Muscle layer of colon (tissue), 2 donors: Measurements from ENCODE around the gene MRPL33.
"Not testable (repeated sequence)": the region's sequence is repeated elsewhere in the genome, so short reads cannot be mapped to it uniquely, and the experiment has no call there.

Source experiments
- H3K27ac ChIP-seq: one replicate; pipeline ENCODE4 v1.7.0; 2013; ENCODE audit warnings: low read depth, mild to moderate bottlenecking, low read length, moderate library complexity
- H3K27me3 ChIP-seq, 2 donors: one replicate each; pipeline ENCODE4 v1.7.0; 2013; ENCODE audit warnings: low read length in 2 of 2, mild to moderate bottlenecking in 2 of 2; ENCODE audit not compliant: insufficient read depth in 2 of 2, control insufficient read depth in 1 of 2
- H3K36me3 ChIP-seq: one replicate; pipeline ENCODE4 v1.7.0; 2013; ENCODE audit warnings: mild to moderate bottlenecking, low read length; ENCODE audit not compliant: insufficient read depth
- H3K4me1 ChIP-seq: one replicate; pipeline ENCODE4 v1.7.0; 2013; ENCODE audit warnings: mild to moderate bottlenecking, low read length; ENCODE audit not compliant: insufficient read depth
- H3K4me3 ChIP-seq, 2 donors: one replicate each; pipeline ENCODE4 v1.7.0; 2013; ENCODE audit warnings: low read length in 2 of 2, low read depth in 1 of 2, mild to moderate bottlenecking in 1 of 2, moderate library complexity in 1 of 2
- H3K9ac ChIP-seq: one replicate; pipeline ENCODE4 v1.7.0; 2013; ENCODE audit warnings: low read length
- H3K9me3 ChIP-seq: one replicate; pipeline ENCODE4 v1.7.0; 2013; ENCODE audit warnings: mild to moderate bottlenecking, low read length
- donor health status: abdominal sarcoma.
- donor health status: Adenocarcinoma of cecum.

The MRPL33 gene

DNA sequence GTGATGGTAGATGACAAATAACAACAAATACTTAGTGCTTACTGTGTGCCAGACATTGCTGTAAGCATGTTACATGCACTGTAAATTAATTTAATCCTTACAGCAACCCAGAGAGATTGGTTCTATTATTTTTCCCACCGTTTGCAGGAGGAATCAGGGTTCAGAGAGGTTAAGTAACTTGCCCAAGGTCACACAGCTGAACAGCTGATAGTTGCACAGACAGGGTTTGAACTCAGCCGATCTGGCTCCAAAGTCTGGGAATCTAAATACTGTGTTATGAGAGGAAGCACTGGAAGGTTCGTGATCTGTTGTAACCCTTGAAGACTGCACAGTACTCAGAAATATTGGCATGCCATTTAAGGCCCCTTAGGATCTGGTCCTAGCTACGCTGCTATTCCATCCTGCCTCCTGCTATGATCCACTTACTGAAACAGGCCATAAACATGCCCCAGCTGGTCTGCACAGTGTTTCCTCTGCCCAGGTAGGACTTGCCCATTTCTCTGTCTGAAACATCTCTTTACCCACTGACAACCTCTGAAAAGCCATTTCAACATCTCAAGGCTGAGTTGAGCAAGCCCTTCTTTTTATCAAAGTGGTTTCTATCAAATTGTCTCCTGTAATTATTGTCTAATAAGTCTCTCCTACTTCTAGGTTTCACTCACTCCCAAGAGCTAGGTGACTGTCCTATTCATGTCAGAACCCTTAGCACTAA is 40.4 kb upstream of the MRPL33 start:
- no peak overlapping the region for H3K4me3 ChIP-seq
- no peak overlapping the region for H3K9ac ChIP-seq
- H3K9me3 ChIP-seq: no peaks in the 10 kb centered on the region
- H3K36me3 ChIP-seq: no peaks in the 10 kb centered on the region
- H3K27ac ChIP-seq: no peak overlapping the region
- peaks cover 10% of the 10 kb centered on the region for H3K4me1 ChIP-seq
- no peaks in the 10 kb centered on the region for H3K27me3 ChIP-seq

DNA sequence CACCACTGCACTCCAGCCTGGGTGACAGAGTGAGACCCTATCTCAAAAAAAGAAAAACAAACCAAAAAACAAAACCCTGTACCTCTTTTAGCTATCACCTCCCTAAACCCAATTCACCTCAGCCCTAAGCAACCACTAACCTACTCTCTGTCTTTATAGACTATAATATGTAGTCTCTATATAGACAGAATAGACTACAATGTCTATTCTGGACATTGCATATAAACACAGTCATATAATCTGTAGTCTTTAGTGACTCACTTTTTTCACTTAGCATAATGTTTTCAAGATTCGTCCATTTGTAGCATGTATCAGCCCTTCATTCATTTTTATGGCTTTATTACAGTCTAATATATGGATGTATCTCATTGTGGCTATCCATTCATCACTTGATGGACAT is 37.2 kb upstream of the MRPL33 start:
- peaks cover 10% of the 10 kb centered on the region for H3K4me1 ChIP-seq
- no peak overlapping the region for H3K27ac ChIP-seq
- H3K9me3 ChIP-seq: no peaks in the 10 kb centered on the region
- H3K36me3 ChIP-seq: no peaks in the 10 kb centered on the region
- no peaks in the 10 kb centered on the region for H3K27me3 ChIP-seq
- no peak overlapping the region for H3K4me3 ChIP-seq
- no peak overlapping the region for H3K9ac ChIP-seq

DNA sequence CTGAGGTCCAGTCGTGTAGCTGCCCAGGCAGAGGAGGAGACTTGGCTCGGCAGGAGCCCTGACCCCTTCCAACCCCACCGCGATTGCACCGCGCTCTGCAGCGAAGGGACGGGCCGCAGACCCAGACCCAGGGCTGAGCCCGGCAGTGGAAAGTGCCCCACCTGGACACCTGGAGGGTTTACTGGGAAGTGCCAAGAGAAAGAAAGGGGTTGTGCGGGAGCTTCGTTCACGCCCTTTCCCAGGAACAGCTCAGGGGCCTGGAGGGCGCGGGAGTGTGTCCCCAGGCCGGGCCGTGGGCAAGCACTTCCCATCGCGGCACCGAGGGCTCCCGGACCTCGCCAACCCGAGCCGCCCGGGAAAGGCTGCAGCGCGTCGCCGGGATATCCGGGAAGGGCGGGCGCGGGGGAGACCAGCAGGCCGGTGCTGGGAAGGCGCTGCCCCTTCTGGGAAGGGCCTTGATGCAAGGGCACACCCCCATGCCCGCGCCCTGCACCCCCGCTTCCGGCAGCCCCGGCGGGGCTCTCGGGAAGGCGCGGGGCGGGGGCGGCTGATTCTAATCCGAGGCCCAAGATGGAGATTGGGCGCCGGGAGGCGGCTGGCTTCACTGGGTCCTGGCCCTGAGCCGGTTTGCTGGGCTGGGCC is 36.1 kb upstream of the MRPL33 start:
- Histone ChIP-seq H3K4me3 (peak overlapping the region; percentile 70 to 76), H3K27ac (peak overlapping the region; percentile 64), H3K9me3 (no peaks in the 10 kb centered on the region), H3K36me3 (no peaks in the 10 kb centered on the region), H3K4me1 (peaks cover 10% of the 10 kb centered on the region), H3K9ac (peak overlapping the region; percentile 46), H3K27me3 (no peaks in the 10 kb centered on the region)

DNA sequence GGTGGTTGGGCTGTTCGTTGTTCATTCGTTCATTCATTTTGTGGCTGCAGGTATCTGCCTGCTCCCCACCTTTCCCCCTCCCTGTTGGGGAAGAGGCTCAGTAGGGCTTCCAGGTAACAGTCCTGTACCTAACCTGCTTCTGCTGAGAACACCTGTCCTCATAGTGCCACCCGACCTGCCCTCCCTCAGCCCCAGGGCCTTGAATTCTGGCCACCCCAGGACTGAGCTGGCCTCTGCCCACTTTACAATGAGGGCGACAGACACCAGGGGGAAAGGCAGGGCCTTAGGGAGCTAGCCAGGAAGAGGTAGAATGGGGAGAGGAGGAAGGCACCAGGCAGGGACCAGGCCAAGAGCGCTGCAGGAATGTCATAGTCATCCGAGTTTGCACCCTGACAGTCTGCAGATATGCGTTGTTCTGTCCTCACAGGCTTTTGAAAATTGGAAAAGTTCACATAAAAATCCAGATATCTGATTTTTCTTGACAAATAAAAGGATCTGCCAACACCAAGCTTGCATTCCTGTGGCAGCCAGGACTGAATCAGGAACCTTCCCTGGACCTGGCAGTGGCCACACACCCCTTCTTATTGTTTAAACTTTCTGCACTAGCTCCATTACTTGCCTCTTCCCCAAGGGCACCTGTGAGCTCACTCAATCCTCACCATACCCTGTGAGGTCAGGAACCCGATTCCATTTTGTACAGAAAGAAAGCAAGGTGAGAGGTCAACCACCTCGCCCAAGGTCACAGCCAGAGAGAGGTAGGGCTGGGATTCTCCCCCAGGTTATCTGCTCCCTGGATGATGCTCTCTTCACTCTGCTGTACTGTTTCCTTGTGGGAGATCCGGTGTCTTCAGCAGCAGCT is 35.3 kb upstream of the MRPL33 start:
- peak overlapping the region; percentile 70 to 76 for H3K4me3 ChIP-seq

DNA sequence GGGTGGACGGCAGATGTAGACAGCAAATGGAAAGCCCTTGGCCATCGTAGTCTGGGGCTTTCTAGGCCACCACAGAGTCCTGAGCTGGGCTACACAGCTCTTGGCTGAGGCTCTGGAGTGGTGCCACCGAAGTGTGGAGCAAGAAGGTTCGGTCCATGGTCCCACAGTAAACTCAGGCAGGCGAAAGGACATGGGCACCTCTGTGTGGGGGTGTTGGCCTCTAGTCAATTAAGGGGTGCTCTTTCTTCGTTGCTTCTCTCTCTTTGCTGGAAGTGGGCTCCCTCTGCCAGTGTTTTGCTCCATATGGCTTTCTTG is 34.7 kb upstream of the MRPL33 start:
- H3K4me1 ChIP-seq: peaks cover 10% of the 10 kb centered on the region
- H3K4me3 ChIP-seq: no peak overlapping the region
- H3K27ac ChIP-seq: no peak overlapping the region
- H3K27me3 ChIP-seq: no peaks in the 10 kb centered on the region
- no peaks in the 10 kb centered on the region for H3K36me3 ChIP-seq
- no peak overlapping the region for H3K9ac ChIP-seq
- H3K9me3 ChIP-seq: no peaks in the 10 kb centered on the region

More for the DNA sequence above, 35.3 kb upstream of the MRPL33 start:
- H3K9ac ChIP-seq: no peak overlapping the region
- no peaks in the 10 kb centered on the region for H3K9me3 ChIP-seq
- peaks cover 10% of the 10 kb centered on the region for H3K4me1 ChIP-seq
- H3K36me3 ChIP-seq: no peaks in the 10 kb centered on the region
- H3K27me3 ChIP-seq: no peaks in the 10 kb centered on the region
- H3K27ac ChIP-seq: peak overlapping the region; percentile 24

DNA sequence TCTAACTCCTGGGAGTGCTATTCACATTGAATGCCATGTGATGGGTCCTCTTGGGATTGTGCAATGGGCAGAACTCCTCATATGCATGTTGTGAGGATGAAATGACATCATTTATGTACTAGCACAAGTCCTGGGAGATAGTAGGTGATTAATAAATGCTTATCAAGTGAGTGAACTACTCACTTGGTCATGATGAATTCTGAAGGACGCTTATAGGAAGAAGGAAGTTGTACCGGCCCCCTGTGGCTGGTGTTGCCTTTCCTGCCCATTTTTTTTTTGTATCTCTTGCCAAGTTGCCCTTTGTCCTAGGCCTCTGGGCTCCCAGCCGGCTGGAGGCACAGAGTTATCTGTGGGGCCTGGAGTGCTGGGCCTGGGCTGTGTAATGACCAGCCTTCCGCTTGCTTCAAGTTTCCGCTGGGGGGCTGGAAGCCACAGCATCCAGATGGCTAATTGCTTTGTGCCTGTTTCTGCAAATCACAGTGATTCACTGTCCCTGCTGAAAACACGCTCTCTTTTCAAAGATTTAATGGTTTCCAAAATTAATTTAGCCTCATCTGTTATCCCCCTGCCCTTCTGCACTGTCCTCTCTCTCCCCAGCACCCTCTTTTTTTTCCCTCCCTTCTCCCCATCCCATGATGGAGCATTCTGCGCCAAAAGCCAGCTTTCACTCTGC is 33.7 kb upstream of the MRPL33 start:
- peaks cover 10% of the 10 kb centered on the region for H3K4me1 ChIP-seq
- no peak overlapping the region for H3K4me3 ChIP-seq
- no peaks in the 10 kb centered on the region for H3K36me3 ChIP-seq
- no peaks in the 10 kb centered on the region for H3K27me3 ChIP-seq
- H3K9ac ChIP-seq: no peak overlapping the region
- no peak overlapping the region for H3K27ac ChIP-seq
- no peaks in the 10 kb centered on the region for H3K9me3 ChIP-seq

DNA sequence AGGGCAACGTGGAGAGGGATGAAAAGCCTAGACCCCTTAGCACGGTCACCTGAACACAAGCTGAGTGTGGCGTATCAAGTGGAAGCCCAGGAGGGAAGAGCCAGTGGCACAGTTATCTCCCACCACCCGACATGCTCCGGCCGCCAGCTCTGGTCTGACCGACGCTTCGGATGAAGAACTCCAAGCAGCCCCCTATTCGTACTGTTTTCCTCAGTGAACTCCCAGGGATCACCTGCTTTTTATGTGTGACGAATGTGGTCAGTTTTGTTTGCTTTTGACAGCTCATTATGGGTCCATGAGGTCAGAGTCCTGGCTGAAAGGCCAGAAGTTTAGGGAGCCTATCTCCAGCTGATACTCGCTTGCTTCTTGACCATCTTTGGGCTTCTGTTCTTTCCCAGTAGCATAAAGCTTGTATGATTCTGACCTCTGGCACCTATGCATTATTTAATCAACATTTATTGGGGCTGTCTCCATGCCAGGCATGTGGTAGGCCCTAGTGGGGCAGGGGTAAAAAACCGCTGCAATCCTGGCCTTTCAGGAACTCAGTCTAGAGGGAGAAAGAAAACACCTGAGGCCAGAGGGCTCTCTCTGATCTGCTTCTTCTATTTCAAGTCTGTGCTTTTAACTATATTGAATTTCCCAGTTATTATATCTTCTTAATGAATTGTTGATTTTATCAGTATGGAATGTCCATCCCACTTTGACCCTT is 33.0 kb upstream of the MRPL33 start:
- no peaks in the 10 kb centered on the region for H3K36me3 ChIP-seq
- no peak overlapping the region for H3K4me3 ChIP-seq
- H3K9me3 ChIP-seq: no peaks in the 10 kb centered on the region
- no peak overlapping the region for H3K9ac ChIP-seq
- peaks cover 10% of the 10 kb centered on the region for H3K4me1 ChIP-seq
- no peaks in the 10 kb centered on the region for H3K27me3 ChIP-seq
- H3K27ac ChIP-seq: no peak overlapping the region

DNA sequence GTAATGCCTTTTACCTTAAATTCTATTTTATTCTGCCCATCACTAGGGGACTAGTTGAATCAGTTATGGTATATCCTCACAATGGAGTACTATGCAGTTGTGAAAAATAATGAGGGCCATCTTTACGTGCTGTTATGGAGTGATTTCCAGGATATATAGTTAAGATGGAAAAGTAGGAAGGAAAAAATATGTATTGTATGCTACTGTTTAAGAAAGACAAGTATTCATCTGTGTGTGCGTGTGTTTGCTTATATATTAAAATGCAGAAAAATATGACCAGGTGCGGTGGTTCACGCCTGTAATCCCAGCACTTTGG is 32.5 kb upstream of the MRPL33 start:
- Histone ChIP-seq H3K4me1 (peaks cover 10% of the 10 kb centered on the region), H3K27ac (no peak overlapping the region), H3K9me3 (no peaks in the 10 kb centered on the region), H3K9ac (no peak overlapping the region), H3K36me3 (no peaks in the 10 kb centered on the region), H3K4me3 (no peak overlapping the region), H3K27me3 (no peaks in the 10 kb centered on the region)

DNA sequence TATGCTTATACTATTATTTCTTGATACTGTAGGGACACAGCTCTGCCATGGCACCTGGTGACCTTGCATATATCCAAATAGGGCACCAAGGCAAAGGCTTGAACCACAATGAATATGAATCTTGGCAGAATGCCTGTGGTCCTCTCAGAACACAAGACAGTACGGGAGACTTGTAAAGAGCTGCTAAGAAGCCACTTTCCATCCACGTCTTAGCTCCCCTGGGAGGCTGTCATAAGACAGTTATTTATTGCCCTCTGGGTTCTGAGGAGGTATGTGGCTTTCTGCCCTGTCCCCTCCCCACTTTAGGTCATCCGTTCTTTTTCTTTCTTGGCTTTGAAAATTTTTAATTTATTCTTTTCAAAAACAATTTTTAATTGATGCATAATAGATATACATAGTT is 29.8 kb upstream of the MRPL33 start:
- no peak overlapping the region for H3K4me3 ChIP-seq
- no peak overlapping the region for H3K27ac ChIP-seq
- no peak overlapping the region for H3K9ac ChIP-seq
- H3K36me3 ChIP-seq: no peaks in the 10 kb centered on the region
- no peaks in the 10 kb centered on the region for H3K4me1 ChIP-seq
- H3K9me3 ChIP-seq: no peaks in the 10 kb centered on the region
- H3K27me3 ChIP-seq: no peaks in the 10 kb centered on the region

DNA sequence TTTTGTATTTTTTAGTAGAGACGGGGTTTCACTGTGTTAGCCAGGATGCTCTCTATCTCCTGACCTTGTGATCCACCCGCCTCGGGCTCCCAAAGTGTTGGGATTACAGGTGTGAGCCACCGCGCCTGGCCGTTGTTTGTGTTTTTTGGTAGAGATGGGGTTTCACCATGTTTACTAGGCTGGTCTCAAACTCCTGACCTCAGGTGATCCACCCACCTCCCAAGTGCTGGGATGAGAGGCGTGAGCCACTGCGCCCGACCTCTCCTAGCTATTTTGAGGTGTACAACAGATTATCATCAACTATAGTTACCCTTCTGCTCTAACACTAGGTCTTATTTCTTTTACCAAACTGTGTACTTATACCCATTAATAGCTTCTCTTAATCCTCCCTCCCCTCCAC is 28.9 kb upstream of the MRPL33 start:
- no peak overlapping the region for H3K27ac ChIP-seq
- no peak overlapping the region for H3K9ac ChIP-seq
- no peaks in the 10 kb centered on the region for H3K36me3 ChIP-seq
- no peaks in the 10 kb centered on the region for H3K27me3 ChIP-seq
- H3K9me3 ChIP-seq: no peaks in the 10 kb centered on the region
- no peaks in the 10 kb centered on the region for H3K4me1 ChIP-seq
- H3K4me3 ChIP-seq: no peak overlapping the region

DNA sequence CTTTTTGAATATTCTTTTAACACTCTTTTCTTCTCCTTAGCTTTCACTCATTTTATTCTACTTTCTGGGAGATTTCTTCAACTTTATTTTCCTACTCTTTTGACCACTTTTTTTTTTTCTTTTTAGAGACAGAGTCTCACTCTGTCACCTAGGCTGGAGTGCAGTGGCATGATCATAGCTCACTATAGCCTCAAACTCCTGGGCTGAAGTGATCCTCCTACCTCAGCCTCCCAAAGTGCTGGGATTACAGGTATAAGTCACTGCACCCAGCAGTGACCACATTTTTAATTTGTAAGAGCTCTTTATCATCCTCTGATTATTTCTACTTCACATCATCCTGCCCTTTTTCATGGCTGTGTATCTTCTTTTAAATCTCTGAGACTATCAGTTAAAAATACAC is 26.0 kb upstream of the MRPL33 start:
- H3K9ac ChIP-seq, H3K4me3 ChIP-seq, H3K4me1 ChIP-seq, H3K36me3 ChIP-seq, H3K27ac ChIP-seq, H3K9me3 ChIP-seq, H3K27me3 ChIP-seq: not testable (repeated sequence)
